HG03342 (cell line): Measurements from ENCODE around the gene TRMT44.
A peak's percentile ranks its signal among the peaks of the same experiment; 100 is the strongest.

Source experiments
- ATAC-seq: cut with Tn5 transposase; IDR thresholded peaks from one replicate; pipeline ENCODE4 v1.9.1; 2021; ENCODE audit warnings: mild to moderate bottlenecking, moderate library complexity; ENCODE audit not compliant: unreplicated experiment

TRMT44 gene

GRCh38 chr4:8440492-8441311, at the start of gene TRMT44, which contains the start of gene ACOX3:
Gene TRMT44 (plus strand): TSS chr4:8440777. CDS start chr4:8440823, 46 bp downstream.
Gene ACOX3 (minus strand): TSS chr4:8440723. CDS start chr4:8416521, 24,202 bp downstream.
- peak; percentile 83 for ATAC-seq

GRCh38 chr4:8391071-8391470, 49.5 kb upstream of the TRMT44 start:
- ATAC-seq, result no peak

GRCh38 chr4:8391972-8392371, 48.6 kb upstream of the TRMT44 start:
- peak; percentile 79 for ATAC-seq

GRCh38 chr4:8392591-8393190, 47.9 kb upstream of the TRMT44 start:
- ATAC-seq, result no peak

- no peak for ATAC-seq
Observed at GRCh38 chr4:8393593-8394038, 47.0 kb upstream of the TRMT44 start.

GRCh38 chr4:8394061-8394519, 46.5 kb upstream of the TRMT44 start:
- ATAC-seq, result no peak

- no peak for ATAC-seq
Observed at GRCh38 chr4:8394806-8395205, 45.8 kb upstream of the TRMT44 start.

- ATAC-seq, result no peak
Observed at GRCh38 chr4:8395504-8396296, 44.9 kb upstream of the TRMT44 start.

- no peak for ATAC-seq
Observed at GRCh38 chr4:8396762-8397406, 43.7 kb upstream of the TRMT44 start.

GRCh38 chr4:8398347-8398746, 42.2 kb upstream of the TRMT44 start:
- ATAC-seq, result no peak

- ATAC-seq, result no peak
Observed at GRCh38 chr4:8399298-8399697, 41.3 kb upstream of the TRMT44 start.

GRCh38 chr4:8400632-8401325, 39.8 kb upstream of the TRMT44 start:
- ATAC-seq, result no peak

- no peak for ATAC-seq
Observed at GRCh38 chr4:8401665-8402064, 38.9 kb upstream of the TRMT44 start.

- no peak for ATAC-seq
Observed at GRCh38 chr4:8402181-8402597, 38.4 kb upstream of the TRMT44 start.

- ATAC-seq, result no peak
Observed at GRCh38 chr4:8402640-8403039, 37.9 kb upstream of the TRMT44 start.

- no peak for ATAC-seq
Observed at GRCh38 chr4:8403173-8403753, 37.3 kb upstream of the TRMT44 start.

GRCh38 chr4:8403976-8404375, 36.6 kb upstream of the TRMT44 start:
- no peak for ATAC-seq

- ATAC-seq, result no peak
Observed at GRCh38 chr4:8404791-8405515, 35.6 kb upstream of the TRMT44 start.

GRCh38 chr4:8405516-8405875, 35.1 kb upstream of the TRMT44 start:
- ATAC-seq, result no peak
